NCI-H510A treated with DMSO at 0.1 percent for 48 hours (cell line): ENCODE measurements around the gene CARNS1.
A peak's percentile ranks its signal among the peaks of the same experiment; 100 is the strongest.

Experiments
- DNase-seq: peaks from one replicate; lab custom pipeline; 2025; lab: John Stamatoyannopoulos, UW

The CARNS1 gene

DNA sequence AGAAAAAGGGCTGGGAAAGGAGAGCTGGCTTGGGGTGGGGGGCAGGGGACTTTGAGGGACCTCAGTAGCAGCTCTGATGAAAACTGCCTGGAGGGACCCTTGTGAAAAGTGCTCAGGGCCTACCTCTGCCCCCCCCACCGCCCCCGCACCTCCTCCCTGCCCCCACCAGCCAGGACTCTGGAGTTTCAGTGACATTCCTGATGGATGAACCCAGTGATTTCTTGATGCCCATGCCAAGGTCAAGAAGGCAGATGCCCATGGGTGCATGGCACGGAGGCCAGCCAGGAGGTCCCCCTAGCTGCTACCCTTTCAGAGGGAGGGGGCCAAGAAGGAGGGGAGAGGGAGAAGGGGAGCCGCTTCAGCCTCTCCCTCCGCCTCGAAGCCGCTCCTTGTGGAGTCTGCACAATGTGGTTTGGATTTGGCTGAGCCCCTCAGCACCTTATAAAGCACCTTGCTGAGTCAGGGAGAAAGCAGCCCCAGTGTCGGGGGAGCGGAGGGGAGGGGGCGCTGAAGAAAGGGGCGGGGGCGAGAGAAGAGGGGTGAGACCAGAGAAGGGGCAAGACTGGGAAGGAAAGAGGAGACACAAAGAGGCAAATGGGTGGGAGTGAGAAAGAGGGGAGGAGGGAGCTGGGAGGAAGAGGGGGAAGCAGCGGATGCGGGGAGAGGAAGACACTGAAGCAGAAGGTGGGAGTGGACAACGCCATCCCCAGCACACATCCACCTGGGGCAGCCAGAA is 40.0 kb upstream of the CARNS1 start:
- no peak for DNase-seq

DNA sequence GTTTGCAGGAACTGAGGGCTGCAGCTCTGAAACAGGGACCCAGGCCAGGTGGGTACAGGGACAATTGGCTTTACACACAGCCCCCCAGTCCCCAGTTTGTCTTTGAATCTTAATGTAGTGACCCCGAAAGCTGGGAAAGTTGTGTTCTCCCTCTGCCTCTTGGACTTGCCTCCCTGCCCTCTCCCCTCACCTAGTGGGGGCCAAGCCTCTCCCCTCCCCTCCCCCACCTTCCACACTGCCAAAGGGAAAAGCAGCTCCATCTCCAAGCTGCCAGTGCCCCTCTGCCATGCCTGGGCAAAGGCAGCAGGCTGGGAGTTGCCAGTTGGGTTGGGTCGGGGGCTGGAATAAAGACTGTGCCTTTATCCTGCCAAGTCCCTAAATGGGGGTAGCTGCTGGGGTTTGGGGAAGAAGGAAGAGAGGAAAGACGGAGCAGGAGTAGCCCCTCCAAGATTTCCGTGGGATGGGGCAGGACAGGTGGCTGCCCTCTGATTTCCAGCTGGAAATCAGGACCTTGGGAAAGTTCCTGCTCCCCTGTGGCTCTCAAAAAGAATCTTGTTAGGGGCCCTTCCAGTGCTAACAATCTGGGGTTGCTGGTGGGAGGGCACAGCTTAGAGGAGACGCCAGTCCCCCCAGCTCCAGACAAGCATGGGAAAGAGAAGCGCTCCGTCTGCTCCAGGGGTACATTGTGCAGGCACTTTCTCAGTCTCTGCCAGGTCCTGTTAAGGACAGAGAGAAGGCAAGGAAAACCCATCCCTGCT is 39.2 kb upstream of the CARNS1 start:
- DNase-seq = no peak

DNA sequence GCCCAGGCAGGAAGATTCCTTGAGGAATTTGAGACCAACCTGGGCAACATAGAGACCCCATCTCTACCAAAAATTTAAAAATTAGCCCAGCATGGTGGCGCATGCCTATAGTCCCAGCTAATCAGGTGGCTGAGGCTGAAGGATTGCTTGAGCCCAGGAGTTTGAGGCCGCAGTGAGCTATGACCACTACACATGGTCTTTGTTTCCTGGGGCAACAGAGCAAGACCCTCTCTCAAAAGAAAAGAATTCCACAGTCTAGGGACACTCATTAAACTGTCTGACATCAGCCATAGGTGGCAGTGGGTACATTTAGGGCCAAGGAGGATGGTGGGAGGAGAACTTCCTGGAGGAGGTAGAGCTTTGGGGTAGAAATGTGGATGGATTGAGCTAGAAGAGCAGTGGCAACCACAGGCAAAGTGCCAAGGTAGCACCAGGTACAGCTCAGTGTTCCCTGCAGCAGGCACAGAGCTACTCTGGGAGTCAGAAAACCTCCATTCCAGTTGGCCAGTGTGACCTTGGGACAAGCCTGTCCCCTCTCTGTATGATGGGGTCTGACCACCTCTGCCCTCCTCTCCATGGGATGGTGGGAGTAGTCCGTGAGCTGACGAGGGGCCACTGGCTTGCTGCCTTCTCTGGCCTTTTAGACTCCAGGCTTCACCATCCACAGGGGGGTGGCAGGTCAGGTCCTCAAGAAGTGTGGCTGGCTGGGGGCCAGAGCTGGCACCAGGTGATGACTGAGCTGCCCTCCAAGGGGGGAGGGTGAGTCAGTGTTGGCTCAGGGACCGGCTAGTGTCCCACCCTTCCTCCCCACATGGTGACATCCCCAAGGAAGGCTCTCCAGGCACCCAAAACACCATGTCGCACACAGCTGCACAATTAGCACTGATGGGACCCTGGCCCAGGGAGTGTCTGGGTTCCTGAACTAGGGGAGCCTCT is 38.3 kb upstream of the CARNS1 start:
- no peak for DNase-seq

DNA sequence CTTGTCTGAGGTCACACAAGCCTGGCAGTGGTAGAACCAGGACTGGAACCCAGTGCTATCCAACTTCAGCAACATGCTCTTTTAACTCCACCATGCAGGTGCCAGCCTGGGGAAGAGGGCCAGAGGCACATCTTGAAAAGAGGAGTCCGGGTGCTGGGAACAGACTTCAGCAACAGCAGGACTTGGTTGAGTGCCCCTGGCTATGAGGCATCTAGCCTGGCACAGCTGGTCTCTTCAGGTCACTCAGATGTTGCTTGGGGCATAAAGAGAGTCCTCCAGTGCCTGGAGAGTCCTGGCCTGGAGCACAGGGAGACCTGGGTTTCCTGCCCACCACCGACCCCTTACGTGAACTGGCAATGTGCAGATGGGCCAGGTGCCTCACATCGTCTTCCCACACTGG is 36.9 kb upstream of the CARNS1 start:
- DNase-seq = no peak

DNA sequence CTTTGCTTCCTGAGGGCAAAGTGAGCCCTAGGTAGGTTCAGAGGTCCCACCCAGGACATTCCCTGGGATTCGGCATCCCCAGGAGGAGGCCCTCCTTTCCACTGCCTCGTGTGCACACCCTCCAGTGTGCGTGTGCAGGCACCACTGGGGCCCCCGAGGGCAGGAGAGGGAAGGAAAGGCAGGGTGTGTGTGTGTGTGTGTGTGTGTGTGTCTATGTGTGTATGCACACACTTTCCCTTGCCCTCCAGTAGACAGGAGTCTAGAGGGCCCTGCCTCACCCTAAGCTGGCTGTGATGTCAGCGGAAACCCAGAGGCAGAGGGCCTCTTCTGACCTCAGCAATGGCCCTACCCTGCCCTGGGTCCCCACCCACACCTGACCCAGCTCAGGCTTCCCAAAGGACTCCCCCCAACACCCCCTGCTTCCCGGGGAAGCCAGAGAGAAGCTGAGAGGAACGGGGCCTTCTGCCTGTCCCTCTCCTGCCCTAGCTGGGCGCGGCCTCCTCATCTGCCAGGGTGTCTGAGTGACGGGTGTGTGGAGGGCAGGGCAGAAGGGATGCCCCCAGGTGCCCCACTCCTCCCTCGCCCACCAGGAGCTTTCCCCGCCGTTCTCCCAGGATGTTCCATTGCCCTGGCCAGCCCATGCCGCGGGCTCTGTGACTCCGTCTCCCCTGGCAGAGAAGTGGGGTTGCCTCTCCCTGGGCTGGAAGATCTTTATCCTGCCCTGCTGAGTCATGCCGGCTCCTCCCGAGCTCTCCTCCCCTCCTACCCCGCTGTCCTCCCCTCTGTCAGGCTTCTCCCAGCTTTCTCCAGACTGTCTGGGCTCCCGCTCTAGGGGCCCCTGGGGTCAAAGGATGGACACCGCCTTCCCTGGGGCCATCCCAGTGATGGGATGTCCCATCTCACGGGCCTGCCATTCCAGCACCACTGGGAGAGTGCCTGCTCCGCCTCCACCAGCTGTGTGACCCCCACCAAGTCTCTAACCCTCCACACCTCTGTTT is 36.1 kb upstream of the CARNS1 start:
- DNase-seq = no peak

DNA sequence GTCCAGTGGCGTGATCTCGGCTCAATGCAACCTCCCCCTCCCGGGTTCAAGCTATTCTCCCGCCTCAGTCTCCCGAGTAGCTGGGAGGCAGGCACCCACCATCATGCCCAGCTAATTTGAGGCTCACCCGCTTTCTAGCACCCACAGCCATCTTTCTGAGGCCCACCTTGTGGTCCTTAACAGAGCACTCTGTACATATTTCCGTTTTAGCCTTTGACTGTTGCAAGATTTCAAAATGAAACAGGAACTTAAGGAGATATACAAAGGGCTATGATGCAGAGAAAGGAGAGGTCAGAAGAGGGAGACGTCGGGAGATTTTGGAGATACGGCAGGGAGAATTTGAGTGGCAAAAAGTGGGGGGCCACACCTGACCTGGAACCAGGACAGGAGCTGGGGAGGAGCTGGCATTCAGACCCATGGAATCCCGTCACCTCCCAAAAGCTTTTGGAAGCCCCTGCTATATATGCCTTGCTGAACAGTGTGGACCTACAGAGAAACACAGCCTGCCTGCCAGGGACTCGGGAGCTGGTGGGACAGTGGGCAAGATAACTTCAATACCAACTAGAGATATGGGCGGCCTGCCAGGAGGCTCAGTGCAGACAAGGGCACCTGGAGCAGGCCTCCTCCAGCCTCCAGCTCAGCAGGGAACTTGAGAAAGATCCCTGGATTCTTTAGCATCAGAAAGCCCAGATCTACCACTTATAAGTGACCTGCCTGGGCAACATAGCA is 34.1 kb upstream of the CARNS1 start:
- no peak for DNase-seq

DNA sequence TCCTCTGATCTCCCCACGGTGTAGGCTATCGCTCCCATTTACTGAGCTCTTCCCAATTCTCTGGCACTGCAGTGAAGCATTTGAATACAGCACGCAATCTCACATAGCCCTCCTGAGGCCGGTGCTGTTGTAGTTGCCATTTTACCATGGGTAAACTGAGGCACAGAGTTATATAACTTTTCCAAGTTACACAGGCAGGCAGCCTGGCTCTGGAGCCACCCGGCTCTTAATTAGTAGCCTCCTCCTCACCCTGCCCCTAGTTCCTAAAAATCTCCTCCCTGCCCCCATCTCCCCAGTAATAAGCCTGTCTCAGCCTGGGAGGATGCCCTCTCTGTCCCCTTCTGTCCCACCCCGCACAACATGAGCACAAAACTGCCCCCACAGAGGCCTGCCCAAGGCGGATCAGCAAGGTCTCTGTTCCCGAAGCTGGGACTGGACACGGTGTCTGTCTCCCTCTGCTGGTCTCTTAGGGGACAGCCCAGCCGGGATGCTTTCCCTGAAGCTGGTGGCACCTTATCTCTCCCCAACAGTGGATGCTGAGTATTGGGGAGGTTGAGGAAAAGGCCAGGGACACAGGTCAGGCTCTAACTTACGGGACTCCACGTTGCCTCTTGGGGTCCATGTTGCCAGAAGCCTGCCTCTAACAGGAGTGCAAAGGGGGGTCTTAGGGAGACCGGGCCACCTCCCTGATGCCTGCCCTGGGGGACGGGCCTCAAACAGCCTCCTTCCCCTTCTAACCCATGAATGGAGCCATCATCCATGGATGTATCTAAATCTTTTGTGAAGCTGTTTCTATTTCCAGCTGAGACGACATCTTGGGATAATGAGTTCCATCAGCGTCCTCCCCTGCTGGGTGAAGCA is 33.0 kb upstream of the CARNS1 start:
- DNase-seq = peak; percentile 77

DNA sequence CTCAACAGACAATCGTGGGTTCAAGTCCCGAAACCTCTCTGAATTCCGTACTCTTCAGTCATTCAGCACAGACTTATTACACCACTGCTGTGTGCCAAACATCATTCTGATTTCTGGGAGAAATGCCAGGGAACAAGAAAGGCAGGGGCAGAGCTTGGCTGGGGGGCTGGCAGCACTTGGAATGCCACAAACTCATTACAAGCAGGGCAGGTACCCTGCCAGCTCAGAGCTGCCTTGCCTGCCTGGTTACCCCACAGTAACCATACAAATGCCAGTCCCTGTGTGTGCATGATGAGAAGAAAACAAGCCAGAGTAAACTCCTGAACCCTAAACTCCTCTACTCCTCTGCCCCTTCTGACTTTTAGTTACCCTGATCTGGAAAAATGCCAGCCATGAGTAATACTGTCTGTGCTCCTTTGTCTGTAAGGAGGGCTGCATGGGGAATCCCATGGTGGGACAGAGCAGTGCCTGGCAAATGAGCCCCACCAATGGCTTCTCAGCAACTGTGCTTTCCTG is 30.6 kb upstream of the CARNS1 start:
- DNase-seq = no peak

DNA sequence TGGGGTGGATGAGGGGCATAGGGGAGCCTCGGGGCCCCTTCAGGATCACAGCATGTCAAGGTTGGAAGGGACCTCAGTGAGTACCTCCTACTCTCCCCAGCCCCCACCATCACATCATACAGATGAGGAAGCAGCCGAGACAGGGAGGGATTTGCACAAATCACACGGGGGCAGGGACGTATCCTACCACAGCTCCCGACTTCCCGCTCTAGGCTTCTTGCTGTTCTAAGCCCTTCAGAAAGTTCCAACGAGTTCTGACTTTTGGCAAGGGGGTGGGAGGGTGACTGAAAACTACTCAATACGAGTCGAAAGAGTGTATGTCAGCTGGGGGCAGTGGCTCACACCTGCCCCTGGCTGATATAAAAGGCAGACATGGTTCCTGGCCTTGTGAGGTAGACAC is 28.4 kb upstream of the CARNS1 start:
- DNase-seq = no peak

DNA sequence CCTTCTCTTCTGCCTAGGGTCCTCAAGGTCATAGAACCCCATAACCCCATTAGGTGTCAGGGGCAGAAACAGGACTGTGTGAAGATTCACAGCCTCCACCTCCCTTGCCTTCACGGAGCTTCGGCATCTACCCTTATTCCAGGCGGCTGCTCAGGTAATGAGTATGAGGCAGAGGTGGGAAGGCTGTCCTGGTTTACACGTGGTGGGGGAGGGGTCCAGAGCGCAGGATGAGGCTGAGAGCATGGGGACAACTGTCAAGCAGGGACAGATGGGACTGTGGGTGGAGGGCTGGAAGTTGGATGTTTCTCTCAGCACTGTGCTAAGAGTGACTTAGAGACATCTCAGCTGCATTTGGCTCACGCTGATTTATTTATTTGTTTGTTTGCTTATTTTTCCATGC is 28.0 kb upstream of the CARNS1 start:
- DNase-seq = no peak

DNA sequence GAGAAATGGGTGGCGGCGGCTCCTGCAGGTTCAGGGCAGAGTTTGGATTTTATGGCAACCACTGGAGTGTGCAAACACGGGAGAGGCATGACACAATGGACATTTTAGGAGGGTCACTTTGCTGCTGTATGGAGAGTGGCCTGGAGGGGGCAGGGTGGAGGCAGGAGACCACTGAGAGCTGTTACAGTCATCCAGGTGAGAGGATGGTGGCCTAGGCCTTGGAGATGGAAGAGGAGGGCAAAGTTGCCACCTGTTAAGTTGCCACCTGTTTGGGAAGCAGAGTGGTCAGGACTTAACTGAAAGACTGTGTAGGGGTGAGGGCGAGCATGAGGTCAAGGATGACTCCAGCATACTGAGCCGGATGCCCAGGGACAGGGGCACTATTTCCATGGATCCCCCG is 26.0 kb upstream of the CARNS1 start:
- peak; percentile 62 for DNase-seq

DNA sequence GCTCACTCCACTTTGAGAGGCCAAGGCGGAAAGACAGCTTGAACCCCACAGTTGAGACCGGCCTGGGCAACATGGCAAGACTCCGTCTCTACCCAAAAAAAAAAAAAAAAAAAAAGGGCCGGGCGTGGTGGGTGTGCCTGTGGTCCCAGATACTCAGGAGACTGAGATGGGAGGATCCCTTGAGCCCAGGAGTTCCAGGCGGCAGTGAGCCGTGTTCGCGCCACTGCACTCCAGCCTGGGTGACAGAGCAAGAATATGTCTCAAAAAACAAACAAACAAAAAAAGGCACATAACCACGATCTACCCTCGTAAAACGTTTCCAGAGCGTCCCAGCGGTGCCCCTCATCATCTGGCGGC is 24.6 kb upstream of the CARNS1 start:
- no peak for DNase-seq

DNA sequence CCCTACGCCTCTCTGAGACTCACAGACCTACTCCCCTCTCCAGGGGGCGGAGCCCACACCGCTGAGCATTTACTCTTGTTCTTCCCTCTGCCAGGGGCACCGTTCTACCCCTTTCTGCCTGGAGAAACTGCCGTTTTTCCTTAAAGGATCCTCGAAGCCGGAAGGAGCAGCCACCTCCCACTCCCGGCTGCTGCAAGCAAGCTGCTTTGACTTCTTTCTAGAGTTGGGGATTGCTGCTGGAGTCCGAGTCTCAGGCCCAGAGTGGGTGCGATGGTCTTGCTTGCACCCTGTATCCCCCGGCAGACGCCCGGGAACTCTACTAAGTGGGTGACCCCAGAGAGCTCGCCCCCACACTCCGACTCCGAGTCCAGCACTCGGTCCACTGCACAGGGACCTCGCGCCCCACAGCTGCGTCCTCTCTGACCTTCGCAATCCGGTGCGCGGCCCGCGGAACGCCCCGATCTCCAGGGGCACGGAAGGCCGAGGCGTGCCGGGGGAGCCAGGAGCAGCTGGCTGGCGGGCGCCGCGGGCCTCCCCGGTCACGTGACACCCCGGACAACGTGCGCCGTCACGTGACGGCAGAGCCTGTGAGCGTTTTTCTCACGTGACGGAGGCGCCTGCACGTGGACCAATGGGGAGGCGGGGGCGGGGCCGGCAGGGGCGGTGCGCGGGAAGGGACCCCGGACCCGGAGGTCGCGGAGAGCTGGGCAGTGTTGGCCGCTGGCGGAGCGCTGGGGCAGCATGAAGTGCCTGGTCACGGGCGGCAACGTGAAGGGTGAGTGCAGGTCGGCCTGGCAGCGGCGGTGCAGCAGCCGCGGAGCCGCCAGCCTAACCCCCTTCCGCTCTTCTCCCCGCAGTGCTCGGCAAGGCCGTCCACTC is 23.9 kb upstream of the CARNS1 start, which contains the start of gene RAD9A:
Gene RAD9A, plus strand, starts transcription at position 683 of the 879 bp plus-strand sequence. Its CDS starts 59 bp downstream, at position 742.
- peak; percentile 94 for DNase-seq

DNA sequence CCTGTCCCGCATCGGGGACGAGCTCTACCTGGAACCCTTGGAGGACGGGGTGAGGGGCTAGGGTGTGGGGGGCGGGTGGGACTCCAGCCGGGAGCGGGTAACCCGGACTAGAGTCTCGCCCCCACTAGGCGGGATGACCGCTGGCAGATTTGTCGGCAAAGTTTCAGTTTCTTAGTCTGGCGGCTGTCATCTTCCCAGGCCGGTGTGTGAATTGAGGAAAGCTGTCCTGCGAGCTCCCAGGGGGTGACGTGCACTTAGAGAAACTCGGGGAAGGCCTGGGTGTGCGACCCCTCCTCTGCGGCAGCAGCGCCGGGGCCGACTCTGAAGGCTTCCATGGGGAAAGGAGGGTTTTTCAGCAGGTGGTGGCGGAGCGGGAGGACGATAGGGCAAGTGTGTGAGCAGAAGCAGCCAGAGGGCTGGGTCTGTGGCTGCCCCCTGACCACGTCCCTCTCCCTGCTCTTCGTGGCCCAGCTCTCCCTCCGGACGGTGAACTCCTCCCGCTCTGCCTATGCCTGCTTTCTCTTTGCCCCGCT is 23.2 kb upstream of the CARNS1 start:
- no peak for DNase-seq

DNA sequence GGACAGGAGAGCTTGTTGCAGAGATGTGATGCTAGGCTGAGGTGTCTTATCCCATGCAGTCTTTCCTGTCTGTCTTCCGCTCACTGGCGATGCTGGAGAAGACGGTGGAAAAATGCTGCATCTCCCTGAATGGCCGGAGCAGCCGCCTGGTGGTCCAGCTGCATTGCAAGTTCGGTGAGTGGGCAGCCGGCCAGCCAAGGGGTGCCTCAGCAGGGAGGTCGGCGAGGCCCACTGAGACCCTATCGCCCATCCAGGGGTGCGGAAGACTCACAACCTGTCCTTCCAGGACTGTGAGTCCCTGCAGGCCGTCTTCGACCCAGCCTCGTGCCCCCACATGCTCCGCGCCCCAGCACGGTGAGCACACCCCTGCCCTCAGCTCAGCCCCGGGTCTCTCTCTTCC is 22.0 kb upstream of the CARNS1 start:
- no peak for DNase-seq

DNA sequence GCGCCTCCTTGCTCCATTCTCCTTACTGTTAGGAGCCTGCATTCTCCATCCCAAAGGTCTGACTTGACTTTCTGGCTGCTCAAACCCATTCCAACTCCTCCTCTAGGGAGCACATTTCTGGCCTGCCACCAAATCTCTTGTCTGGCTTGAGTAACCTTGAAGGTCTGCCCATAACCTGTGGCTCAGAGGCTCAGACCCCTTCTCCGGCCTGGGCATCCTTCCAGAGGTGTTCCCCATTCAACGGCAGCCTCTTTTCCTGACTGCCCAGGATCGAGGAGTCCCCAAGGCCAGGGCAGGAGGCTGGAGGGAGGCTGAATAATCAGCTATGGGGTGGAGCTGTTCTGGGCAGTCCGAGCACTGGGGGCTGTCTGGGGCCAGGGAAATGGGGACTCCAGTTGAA is 21.5 kb upstream of the CARNS1 start:
- no peak for DNase-seq

DNA sequence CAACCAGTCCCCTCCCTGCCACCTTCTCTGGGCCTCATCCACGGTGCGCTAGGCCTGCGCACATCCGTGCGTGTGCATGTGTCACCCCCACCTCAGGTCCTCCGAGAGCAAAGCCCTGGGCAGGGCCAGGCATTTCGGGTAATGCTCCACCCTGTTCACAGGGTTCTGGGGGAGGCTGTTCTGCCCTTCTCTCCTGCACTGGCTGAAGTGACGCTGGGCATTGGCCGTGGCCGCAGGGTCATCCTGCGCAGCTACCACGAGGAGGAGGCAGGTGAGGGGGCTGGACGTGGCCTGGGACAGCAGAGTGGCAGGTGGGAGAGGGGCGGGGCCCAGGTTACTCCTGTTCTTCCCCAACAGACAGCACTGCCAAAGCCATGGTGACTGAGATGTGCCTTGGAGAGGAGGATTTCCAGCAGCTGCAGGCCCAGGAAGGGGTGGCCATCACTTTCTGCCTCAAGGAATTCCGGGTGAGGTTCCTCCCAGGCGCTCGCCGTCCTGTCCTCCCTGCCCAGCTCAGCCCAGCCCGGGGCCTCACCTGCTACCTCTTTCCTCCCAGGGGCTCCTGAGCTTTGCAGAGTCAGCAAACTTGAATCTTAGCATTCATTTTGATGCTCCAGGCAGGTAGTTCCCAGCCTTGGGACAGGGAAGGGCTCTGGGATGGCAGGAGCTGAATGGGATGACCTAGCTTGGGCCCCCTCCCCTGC is 19.8 kb upstream of the CARNS1 start:
- no peak for DNase-seq

DNA sequence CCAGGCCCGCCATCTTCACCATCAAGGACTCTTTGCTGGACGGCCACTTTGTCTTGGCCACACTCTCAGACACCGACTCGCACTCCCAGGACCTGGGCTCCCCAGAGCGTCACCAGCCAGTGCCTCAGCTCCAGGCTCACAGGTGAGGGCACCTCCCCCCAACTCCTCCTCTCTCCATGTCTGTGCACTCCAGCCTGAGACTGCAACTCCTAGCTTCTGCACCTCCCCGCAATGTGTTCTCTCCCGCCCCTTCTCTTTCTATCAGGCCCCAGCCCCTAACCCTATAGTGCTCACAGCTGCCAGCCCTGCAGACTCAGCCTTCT is 19.3 kb upstream of the CARNS1 start:
- peak; percentile 32 for DNase-seq
